Pancreas (tissue), 10 donors: Measurements from ENCODE around the gene PTPRM. TPM values are rescaled to one million over a fixed set of nuclear protein-coding genes. Genes with fewer than 3 reads are reported as not detected.

ENCODE experiments used
- ATAC-seq, 4 donors: fragments of 200-7000 bp; cut with Tn5 transposase; one replicate each; pipeline versions ENCODE4 v1.8.0 to v1.9.1; 2020; ENCODE audit warnings: mild to moderate bottlenecking in 4 of 4, moderate library complexity in 4 of 4
- DNase-seq, 6 donors: peaks; one replicate each; pipeline ENCODE4 v3.0.0-alpha.2; 2020
- FAIRE-seq: peaks from 2 replicates; lab custom pipeline; 2012; peaks lifted over from hg19 to GRCh38; lab: Jason Lieb, UNC
- H3K27ac ChIP-seq, 4 donors: fragments of 200-600 bp; sonication (generic); 1 replicate in 3 of 4; 2 replicates in 1 of 4; pipeline versions ENCODE4 v1.5.0 to v1.8.0; 2020
- H3K27me3 ChIP-seq, 4 donors: fragments of 200-600 bp; one replicate each; pipeline ENCODE4 v1.8.0; 2021
- H3K36me3 ChIP-seq, 3 donors: fragments of 200-600 bp; sonication (generic) in 1 of 3; one replicate each; pipeline versions ENCODE4 v1.5.0 to v1.8.0; 2020 to 2021
- H3K4me1 ChIP-seq, 3 donors: fragments of 200-600 bp; one replicate each; pipeline ENCODE4 v1.8.0; 2021
- H3K4me3 ChIP-seq, 4 donors: fragments of 200-600 bp; sonication (generic) in 2 of 4; one replicate each; pipeline versions ENCODE4 v1.5.0 to v1.8.0; 2020 to 2021
- H3K9me3 ChIP-seq, 4 donors: fragments of 200-600 bp; one replicate each; pipeline ENCODE4 v1.8.0; 2021
- CTCF ChIP-seq, 4 donors: fragments of 200-600 bp; sonication (generic) in 3 of 4; IDR thresholded peaks; one replicate each; pipeline versions ENCODE4 v1.5.0 to v1.8.0; 2021; ENCODE audit warnings: antibody characterized with exemption in 4 of 4
- WGBS, 2 donors: extraction: QIAGEN DNeasy Blood & Tissue Kit; methylation state at CpG; one replicate each; pipeline ENCODE4 v1.1.7; 2013; 5-methylcytosine and 5-hydroxymethylcytosine counted together
- intact Hi-C, 3 donors: fragments of 100-400 bp; cut with DNase I; formaldehyde crosslinking; loops; one replicate each; pipeline versions ENCODE4 v1.11.1 to v1.14.2; 2022
- polyA plus RNA-seq, 2 donors: library from polyadenylated mRNA; stranded (reverse); fragments of 200-250 nt; gene quantifications; one replicate each; pipeline ENCODE4 v1.2.3, GENCODE V29; 2013
- total RNA-seq, 6 donors: library from RNA; stranded (reverse); fragmentation: NEBNext Ultra II Directional in 4 of 6; extraction: Animal tissue kit (Norgen Biotek cat#: 25700) in 4 of 6; gene quantifications; one replicate each; pipeline versions ENCODE4 v1.2.1 to v1.2.4, GENCODE V29; 2021 to 2023
- donor health status: healthy with polysubstance abuse.
- donor health status: DM: no; HTN: no; CAD: no; lungs with moderate emphysema.
- donor health status: DM: no; HTN: no; CAD: no.
- donor health status: control.
- donor health status: control.
- donor health status: Bipolar disorder and iron deficiency.
- donor health status: DM: yes; HTN: yes; CAD: no.
- donor health status: DM: no; HTN: no; CAD: no.
- donor health status: DM: no; HTN: no; CAD: no.
- donor health status: DM: yes; HTN: yes; CAD: no.

The PTPRM gene
- total and polyA plus RNA-seq, 8 donors: 14.5 to 50.7 (median 19.7) TPM

- H3K27me3 ChIP-seq: no peaks in the 10 kb centered on the region
- intact Hi-C loops: no loop called here
- H3K9me3 ChIP-seq: no peaks in the 10 kb centered on the region
- H3K4me3 ChIP-seq: no peak overlapping the region
- no peaks in the 10 kb centered on the region for H3K36me3 ChIP-seq
- no peak for TF ChIP-seq CTCF (IDR thresholded peaks at IDR 0.05)
- H3K4me1 ChIP-seq: peaks cover 26 to 31% (median 27%) of the 10 kb centered on the region in 3 donors
- DNase-seq (no peak), ATAC-seq (no peak), FAIRE-seq (no peak)
- WGBS, 2 donors: 96 to 97% methylated on average over 9 of the region's 9 CpGs
- no peak overlapping the region for H3K27ac ChIP-seq
Measured at GRCh38 chr18:7725473-7725872, 158.4 kb downstream of the PTPRM start.

- Histone ChIP-seq H3K36me3 (no peaks in the 10 kb centered on the region), H3K27ac (no peak overlapping the region), H3K4me3 (no peak overlapping the region), H3K9me3 (no peaks in the 10 kb centered on the region), H3K27me3 (no peaks in the 10 kb centered on the region), H3K4me1 (peaks cover 30 to 35% (median 31%) of the 10 kb centered on the region in 3 donors)
- ATAC-seq (no peak), FAIRE-seq (no peak), DNase-seq (no peak)
- intact Hi-C loops: no loop called here
- 97% methylated on average over 10 of the region's 10 CpGs for WGBS, 2 donors
- TF ChIP-seq CTCF (IDR thresholded peaks at IDR 0.05): no peak
Measured at GRCh38 chr18:7725897-7726296, 158.8 kb downstream of the PTPRM start.

- 47 to 70% methylated on average over 2 of the region's 2 CpGs for WGBS, 2 donors
- Histone ChIP-seq H3K9me3 (no peaks in the 10 kb centered on the region), H3K36me3 (no peaks in the 10 kb centered on the region), H3K4me3 (no peak overlapping the region), H3K27ac (no peak overlapping the region), H3K27me3 (no peaks in the 10 kb centered on the region), H3K4me1 (peaks cover 31 to 36% (median 33%) of the 10 kb centered on the region in 3 donors)
- ATAC-seq (no peak), DNase-seq (no peak), FAIRE-seq (no peak)
- intact Hi-C loops: no loop called here
- TF ChIP-seq CTCF (IDR thresholded peaks at IDR 0.05): no peak
Measured at GRCh38 chr18:7726522-7726921, 159.4 kb downstream of the PTPRM start.

GRCh38 chr18:7727361-7728076, 160.4 kb downstream of the PTPRM start:
- no peak for FAIRE-seq
- H3K27ac ChIP-seq: peak overlapping the region in 1 of 4 donors; percentile 6

More at GRCh38 chr18:7727361-7728076, 160.4 kb downstream of the PTPRM start:
- 19 to 24% methylated on average over 2 of the region's 2 CpGs for WGBS, 2 donors
- intact Hi-C loops: no loop called here
- H3K27me3 ChIP-seq: no peaks in the 10 kb centered on the region
- no peak for DNase-seq
- no peak overlapping the region for H3K4me3 ChIP-seq
- no peaks in the 10 kb centered on the region for H3K36me3 ChIP-seq
- no peaks in the 10 kb centered on the region for H3K9me3 ChIP-seq
- H3K4me1 ChIP-seq: peaks cover 31 to 36% (median 33%) of the 10 kb centered on the region in 3 donors
- TF ChIP-seq CTCF (IDR thresholded peaks at IDR 0.05): no peak
- ATAC-seq: peak in 1 of 4 donors; percentile 10
